Activated CD4-positive, alpha-beta T cell treated with anti-CD3 and anti-CD28 coated beads for 24 hours (primary cell): ENCODE results near the gene POU4F1.

Source experiments
- DNase-seq, 2 donors: peaks; one replicate each; pipeline ENCODE4 v3.0.0-alpha.2; 2020; ENCODE audit warnings: low read depth in 2 of 2

POU4F1 gene

GRCh38 chr13:78593652-78594455, 9.5 kb downstream of the POU4F1 start:
- DNase-seq, result no peak

DNA sequence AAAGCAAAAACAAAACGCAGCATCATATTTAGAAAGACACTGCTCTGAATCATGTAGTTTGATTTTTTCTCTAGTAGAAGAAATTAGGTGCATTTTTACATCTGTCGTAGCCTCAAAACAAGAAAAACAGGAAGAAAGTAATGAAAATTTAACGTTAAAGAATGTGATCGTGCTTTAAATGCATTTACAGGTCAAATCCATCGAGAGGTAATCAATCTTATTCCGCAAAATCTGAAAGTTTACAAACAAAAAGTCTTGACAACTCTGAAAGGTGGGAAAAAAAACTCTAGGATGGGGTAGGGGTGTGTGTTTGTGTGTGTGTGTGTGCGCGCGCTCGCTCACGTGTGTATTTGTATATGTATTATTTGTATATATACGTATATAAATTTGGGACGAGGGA, 10.2 kb downstream of the POU4F1 start:
- DNase-seq, result no peak

- DNase-seq, result no peak
These were observed 10.8 kb downstream of the POU4F1 start for GRCh38 chr13:78592584-78592983.

- DNase-seq, result no peak
These were observed 14.1 kb downstream of the POU4F1 start for GRCh38 chr13:78589206-78589605.

DNA sequence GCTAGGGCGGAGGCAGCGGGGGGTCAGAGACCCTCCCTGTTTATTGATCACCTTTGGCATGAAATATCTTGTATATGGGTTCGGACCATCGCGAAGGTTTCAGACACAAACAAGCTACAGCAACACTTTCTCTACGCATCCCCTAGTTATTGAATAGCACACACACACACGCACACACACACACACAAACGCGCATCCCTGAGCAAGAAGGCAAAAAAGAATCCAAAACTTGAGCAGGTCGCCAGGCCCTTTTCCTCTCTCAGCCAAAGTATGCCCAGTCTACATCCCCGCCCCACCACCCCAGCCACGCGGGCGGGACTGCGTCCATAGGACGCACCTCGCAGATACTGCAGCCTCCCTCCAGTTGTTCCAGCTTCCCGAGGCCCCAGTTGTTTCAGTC, 16.0 kb downstream of the POU4F1 start:
- DNase-seq, result no peak

DNA sequence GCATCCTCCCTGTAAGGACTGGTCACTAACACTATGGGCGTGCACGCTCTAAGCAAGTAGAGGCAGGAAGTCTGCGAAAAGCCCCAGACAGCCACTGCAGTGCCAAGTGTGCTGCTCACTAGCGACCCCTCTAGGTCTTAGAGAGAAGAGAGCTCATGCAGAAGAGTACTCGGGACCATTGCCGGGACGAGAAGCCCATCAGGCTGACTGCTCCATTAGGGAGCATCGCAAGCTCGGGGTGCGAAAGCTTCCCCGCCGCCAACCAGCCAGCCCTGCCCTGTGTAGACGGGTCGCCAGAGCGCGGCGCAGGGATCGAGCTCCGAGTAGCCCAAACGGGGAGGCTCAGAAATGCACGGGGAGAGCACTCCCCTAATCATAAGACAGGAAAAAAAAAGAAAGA, 16.6 kb downstream of the POU4F1 start:
- no peak for DNase-seq

DNA sequence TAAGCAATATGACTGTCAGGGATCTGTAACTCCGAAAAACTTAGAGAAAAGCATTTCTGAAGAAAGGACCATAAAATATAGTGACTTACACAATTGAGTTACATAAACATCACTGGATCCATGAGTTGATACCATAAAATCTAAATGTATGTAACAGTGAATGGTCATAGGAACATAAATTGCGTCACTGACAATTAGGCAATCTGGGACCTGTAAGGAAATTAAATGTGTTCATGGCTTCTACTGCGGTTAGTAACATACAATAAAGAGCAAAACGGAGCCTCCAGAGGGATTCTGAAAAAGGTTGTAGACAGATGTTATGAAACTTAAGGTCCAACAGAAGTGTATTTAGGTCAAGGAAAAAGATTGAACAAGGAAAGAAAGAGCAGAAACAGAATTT, 27.1 kb downstream of the POU4F1 start:
- no peak for DNase-seq

GRCh38 chr13:78572459-78572858, 30.9 kb downstream of the POU4F1 start:
- no peak for DNase-seq

DNA sequence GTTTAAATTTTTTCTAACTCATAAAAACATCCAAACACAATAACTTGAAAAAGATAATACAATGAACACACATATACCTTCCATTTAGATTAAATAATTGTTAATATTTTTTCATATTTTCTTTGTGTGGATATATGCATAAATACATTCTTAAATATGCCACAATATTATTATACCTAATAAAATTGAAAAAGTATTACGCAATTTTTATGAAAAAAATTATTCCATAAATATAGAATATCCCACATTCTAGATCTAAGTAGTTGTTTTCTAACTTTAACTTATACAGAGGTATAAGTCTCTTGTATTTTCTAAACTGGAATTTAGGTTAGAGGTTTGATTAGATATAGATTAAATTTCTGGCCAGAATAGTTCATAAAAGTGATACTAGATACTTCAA, 34.3 kb downstream of the POU4F1 start:
- DNase-seq, result no peak

DNA sequence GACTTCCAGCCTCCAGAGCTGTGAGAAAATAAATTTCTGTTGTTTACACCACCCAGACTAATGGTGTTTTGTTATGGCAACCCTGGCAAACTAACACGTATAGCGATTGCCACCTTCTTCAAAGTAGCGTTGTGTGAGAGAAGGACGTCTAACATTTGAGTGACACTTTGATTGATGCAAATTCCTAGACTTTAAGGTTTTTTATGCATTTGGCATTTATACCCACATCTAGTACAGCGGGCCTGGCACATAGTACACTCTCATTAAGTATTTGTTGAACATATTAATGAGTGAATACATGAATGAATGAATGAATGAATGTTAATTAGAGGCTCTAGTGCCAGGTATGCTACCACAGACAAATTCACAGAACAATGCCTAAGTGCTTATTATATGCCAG, 36.7 kb downstream of the POU4F1 start:
- no peak for DNase-seq

DNA sequence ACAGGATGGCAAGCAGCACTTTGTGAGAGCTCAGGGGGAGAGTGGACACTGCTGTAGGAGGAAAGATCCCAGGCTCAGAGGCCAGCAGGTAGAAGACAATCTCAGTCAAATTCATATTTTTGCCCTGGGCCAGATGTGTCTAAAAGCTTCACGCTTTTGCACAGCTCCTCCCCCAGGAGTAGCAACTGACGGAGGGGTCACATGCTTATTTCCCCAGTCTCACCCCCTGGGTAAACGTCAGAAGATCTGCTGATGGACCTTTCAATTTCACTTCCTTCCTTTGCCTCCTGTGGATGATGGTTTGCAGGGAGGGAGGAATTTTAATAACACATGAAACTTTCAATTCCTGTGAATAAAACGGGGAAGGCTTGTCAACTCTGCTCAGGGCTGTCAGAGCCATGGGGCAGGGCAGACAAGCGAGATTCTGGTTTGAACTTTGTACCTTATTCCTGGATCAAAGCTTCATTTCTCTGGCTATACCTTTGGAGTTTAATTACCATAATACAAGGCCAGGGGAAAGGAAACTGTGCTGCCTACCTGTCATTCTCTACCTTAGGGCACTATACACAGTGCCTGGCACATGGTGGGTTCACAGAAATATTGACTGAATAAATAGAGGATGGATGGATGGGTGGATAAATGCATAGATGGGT, 41.0 kb downstream of the POU4F1 start:
- no peak for DNase-seq
